Neural progenitor cell (in vitro differentiated cells): ENCODE data around the gene PRIMA1. TPM values are rescaled to one million over a fixed set of nuclear protein-coding genes. Genes with fewer than 3 reads are reported as not detected.

Experiments
- DNase-seq: peaks from one replicate; pipeline ENCODE4 v3.0.0-alpha.2; 2016; ENCODE audit warnings: low spot score
- H2AFZ ChIP-seq: fragments of 200-600 bp; sonication (generic); replicated peaks from 2 replicates; pipeline ENCODE4 v1.6.1; 2016; ENCODE audit warnings: antibody characterized with exemption
- H3F3A ChIP-seq: fragments of 200-600 bp; sonication (generic); 2 replicates; pipeline ENCODE4 v1.6.1; 2016; ENCODE audit warnings: antibody characterized with exemption, low read depth
- H3K27ac ChIP-seq: fragments of 200-600 bp; sonication (generic); 2 replicates; pipeline ENCODE4 v1.5.1; 2016; ENCODE audit warnings: mild to moderate bottlenecking
- H3K27me3 ChIP-seq: fragments of 200-600 bp; sonication (generic); 2 replicates; pipeline ENCODE4 v1.6.1; 2016; ENCODE audit warnings: mild to moderate bottlenecking, moderate library complexity
- H3K36me3 ChIP-seq: fragments of 200-600 bp; sonication (generic); 2 replicates; pipeline ENCODE4 v1.5.1; 2016
- H3K4me1 ChIP-seq: fragments of 200-600 bp; sonication (generic); 2 replicates; pipeline ENCODE4 v1.6.1; 2016; ENCODE audit warnings: mixed run types
- H3K4me2 ChIP-seq: fragments of 200-600 bp; sonication (generic); 2 replicates; pipeline ENCODE4 v1.6.1; 2016
- H3K4me3 ChIP-seq: fragments of 200-600 bp; sonication (generic); 2 replicates; pipeline ENCODE4 v1.5.1; 2016
- H3K79me2 ChIP-seq: fragments of 200-600 bp; sonication (generic); 2 replicates; pipeline ENCODE4 v1.6.1; 2016; ENCODE audit warnings: low read depth
- H3K9ac ChIP-seq: fragments of 200-600 bp; sonication (generic); 2 replicates; pipeline ENCODE4 v1.6.1; 2016
- H3K9me3 ChIP-seq: fragments of 200-600 bp; sonication (generic); 2 replicates; pipeline ENCODE4 v1.5.1; 2016; ENCODE audit warnings: low read depth
- H4K20me1 ChIP-seq: fragments of 200-600 bp; sonication (generic); 2 replicates; pipeline ENCODE4 v1.6.1; 2016; ENCODE audit warnings: low read depth
- H3K27ac Mint-ChIP-seq: 3 replicates; pipeline ENCODE4 v1.8.0; 2021; ENCODE audit warnings: mixed read lengths
- H3K27me3 Mint-ChIP-seq: 2 replicates; pipeline ENCODE4 v1.8.0; 2022; ENCODE audit warnings: low read depth, mild to moderate bottlenecking, inconsistent platforms, moderate library complexity, mixed read lengths; ENCODE audit not compliant: insufficient read depth
- H3K36me3 Mint-ChIP-seq: 3 replicates; pipeline ENCODE4 v1.8.0; 2021; ENCODE audit warnings: mixed read lengths
- H3K4me1 Mint-ChIP-seq: 3 replicates; pipeline ENCODE4 v1.8.0; 2021; ENCODE audit warnings: mixed read lengths
- H3K4me3 Mint-ChIP-seq: 3 replicates; pipeline ENCODE4 v1.8.0; 2021; ENCODE audit warnings: mild to moderate bottlenecking, moderate library complexity, mixed read lengths
- H3K9me3 Mint-ChIP-seq: 3 replicates; pipeline ENCODE4 v1.8.0; 2020; ENCODE audit warnings: mixed read lengths
- EZH2 ChIP-seq: fragments of 200-600 bp; sonication (generic); IDR thresholded peaks from 2 replicates; pipeline ENCODE4 v1.6.1; 2017; ENCODE audit warnings: antibody characterized with exemption, mild to moderate bottlenecking, moderate library complexity
- EZH2phosphoT487 ChIP-seq: fragments of 200-600 bp; sonication (generic); IDR thresholded peaks from 2 replicates; pipeline ENCODE4 v1.6.1; 2017; ENCODE audit warnings: antibody characterized with exemption
- total RNA-seq: library from RNA; depleted of rRNA; stranded (reverse); fragments of >200 nt; gene quantifications from 2 replicates; pipeline ENCODE4 v1.2.3, GENCODE V29; 2015; ENCODE audit warnings: low replicate concordance
- TF ChIP-seq, protein P1 (sequence below): fragments of 200-600 bp; sonication (generic); IDR thresholded peaks from 2 replicates; pipeline ENCODE4 v1.5.1; 2017; ENCODE audit warnings: antibody characterized with exemption, mild to moderate bottlenecking

PRIMA1 gene
- total RNA-seq, 1 donor from 2014 or later: 2.8 TPM

DNA sequence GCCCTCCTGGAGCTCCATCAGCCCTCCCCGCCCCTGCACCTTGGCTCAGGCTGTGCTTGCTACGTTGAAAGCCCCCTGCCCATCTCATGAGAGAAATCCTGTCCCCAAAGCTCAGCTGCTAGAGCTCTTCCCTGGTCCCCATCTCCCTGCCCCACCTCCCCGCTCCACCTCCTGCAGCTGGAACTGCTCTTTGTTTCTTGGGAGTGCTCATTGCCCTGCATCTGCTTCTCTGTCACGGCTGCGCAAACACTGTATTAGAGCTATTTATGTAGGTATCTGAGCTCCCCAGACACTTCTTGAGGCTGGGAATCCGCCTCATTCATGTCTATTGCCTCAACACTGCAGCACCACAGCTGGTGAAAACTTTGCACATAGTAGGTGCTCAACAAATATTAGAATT, 32.8 kb upstream of the PRIMA1 start:
- H2AFZ ChIP-seq: no peak overlapping the region
- H3K4me1 Mint-ChIP-seq: peaks cover 7% of the 10 kb centered on the region
- H3K27me3 Mint-ChIP-seq: peaks cover 6% of the 10 kb centered on the region
- no peaks in the 10 kb centered on the region for H3K9me3 ChIP-seq
- no peak overlapping the region for H3K9ac ChIP-seq
- H3K4me3 Mint-ChIP-seq: no peak overlapping the region
- peaks cover 4% of the 10 kb centered on the region for H3K9me3 Mint-ChIP-seq
- no peaks in the 10 kb centered on the region for H4K20me1 ChIP-seq
- H3K4me2 ChIP-seq: no peak overlapping the region
- H3K4me3 ChIP-seq: no peak overlapping the region
- H3K79me2 ChIP-seq: no peaks in the 10 kb centered on the region
- no peaks in the 10 kb centered on the region for H3K36me3 Mint-ChIP-seq
- no peak for DNase-seq
- no peaks in the 10 kb centered on the region for H3F3A ChIP-seq
- H3K36me3 ChIP-seq: no peaks in the 10 kb centered on the region
- TF ChIP-seq, protein P1, sequence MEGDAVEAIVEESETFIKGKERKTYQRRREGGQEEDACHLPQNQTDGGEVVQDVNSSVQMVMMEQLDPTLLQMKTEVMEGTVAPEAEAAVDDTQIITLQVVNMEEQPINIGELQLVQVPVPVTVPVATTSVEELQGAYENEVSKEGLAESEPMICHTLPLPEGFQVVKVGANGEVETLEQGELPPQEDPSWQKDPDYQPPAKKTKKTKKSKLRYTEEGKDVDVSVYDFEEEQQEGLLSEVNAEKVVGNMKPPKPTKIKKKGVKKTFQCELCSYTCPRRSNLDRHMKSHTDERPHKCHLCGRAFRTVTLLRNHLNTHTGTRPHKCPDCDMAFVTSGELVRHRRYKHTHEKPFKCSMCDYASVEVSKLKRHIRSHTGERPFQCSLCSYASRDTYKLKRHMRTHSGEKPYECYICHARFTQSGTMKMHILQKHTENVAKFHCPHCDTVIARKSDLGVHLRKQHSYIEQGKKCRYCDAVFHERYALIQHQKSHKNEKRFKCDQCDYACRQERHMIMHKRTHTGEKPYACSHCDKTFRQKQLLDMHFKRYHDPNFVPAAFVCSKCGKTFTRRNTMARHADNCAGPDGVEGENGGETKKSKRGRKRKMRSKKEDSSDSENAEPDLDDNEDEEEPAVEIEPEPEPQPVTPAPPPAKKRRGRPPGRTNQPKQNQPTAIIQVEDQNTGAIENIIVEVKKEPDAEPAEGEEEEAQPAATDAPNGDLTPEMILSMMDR: no peak
- TF ChIP-seq EZH2phosphoT487 (no peak), EZH2 (no peak)
- no peak overlapping the region for H3K27ac ChIP-seq
- no peaks in the 10 kb centered on the region for H3K4me1 ChIP-seq
- no peaks in the 10 kb centered on the region for H3K27me3 ChIP-seq
- no peak overlapping the region for H3K27ac Mint-ChIP-seq

DNA sequence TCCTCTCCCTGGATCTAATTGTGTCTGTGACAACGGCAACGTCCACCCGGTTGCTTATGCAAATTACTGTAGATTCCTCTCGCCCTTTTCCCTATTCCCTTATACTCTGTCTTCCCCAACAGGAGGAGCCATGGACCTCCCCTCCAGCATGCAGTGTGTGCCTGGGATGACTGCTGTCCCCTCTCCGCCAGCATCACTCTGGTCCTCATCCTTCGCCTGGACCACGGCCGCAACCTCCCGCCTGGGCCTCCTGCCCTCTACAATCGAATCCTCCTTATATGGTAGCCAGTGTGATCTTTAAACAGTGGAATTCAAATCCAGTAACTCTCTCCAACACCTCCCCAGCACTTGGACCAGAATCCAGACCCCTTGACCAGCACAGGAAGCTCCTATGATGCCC, 30.6 kb upstream of the PRIMA1 start:
- no peaks in the 10 kb centered on the region for H3K4me1 ChIP-seq
- no peaks in the 10 kb centered on the region for H3F3A ChIP-seq
- DNase-seq: no peak
- H3K79me2 ChIP-seq: no peaks in the 10 kb centered on the region
- Mint-ChIP-seq H3K4me1 (peaks cover 7% of the 10 kb centered on the region), H3K4me3 (no peak overlapping the region), H3K9me3 (peaks cover 19% of the 10 kb centered on the region), H3K36me3 (no peaks in the 10 kb centered on the region), H3K27me3 (peaks cover 5% of the 10 kb centered on the region), H3K27ac (peak overlapping the region; percentile 30)
- H3K27ac ChIP-seq: no peak overlapping the region
- H3K4me3 ChIP-seq: no peak overlapping the region
- no peaks in the 10 kb centered on the region for H3K36me3 ChIP-seq
- TF ChIP-seq, protein P1: no peak
- no peak for TF ChIP-seq EZH2
- no peak for TF ChIP-seq EZH2phosphoT487
- H2AFZ ChIP-seq: no peak overlapping the region
- peaks cover 9% of the 10 kb centered on the region for H3K9me3 ChIP-seq
- H3K9ac ChIP-seq: no peak overlapping the region
- no peaks in the 10 kb centered on the region for H4K20me1 ChIP-seq
- no peaks in the 10 kb centered on the region for H3K27me3 ChIP-seq
- H3K4me2 ChIP-seq: no peak overlapping the region

DNA sequence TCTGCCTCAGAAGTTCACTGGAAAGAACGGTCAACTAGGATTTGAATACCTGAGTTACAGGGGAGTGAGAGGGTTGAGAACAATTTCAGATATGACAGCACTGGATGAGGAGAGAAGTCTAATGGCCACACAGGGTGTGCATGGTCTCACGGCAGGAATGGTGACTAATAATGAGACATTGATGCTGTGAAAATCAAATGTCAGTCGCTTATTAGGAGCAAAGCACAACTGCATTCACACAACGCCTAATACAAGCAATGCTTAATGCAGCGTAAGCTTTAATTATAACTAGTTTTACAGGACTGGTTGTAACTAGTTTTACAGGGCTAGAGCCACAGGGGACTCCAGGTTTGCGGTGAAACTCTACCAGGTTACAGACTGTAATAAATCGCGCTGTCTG, 23.4 kb upstream of the PRIMA1 start:
- H3K9ac ChIP-seq: no peak overlapping the region
- no peak for TF ChIP-seq EZH2phosphoT487
- no peak for TF ChIP-seq EZH2
- TF ChIP-seq, protein P1: no peak
- H3K4me3 Mint-ChIP-seq: no peak overlapping the region
- H3K4me1 Mint-ChIP-seq: no peaks in the 10 kb centered on the region
- H3K27ac Mint-ChIP-seq: no peak overlapping the region
- H3K36me3 Mint-ChIP-seq: no peaks in the 10 kb centered on the region
- H3K36me3 ChIP-seq: no peaks in the 10 kb centered on the region
- no peak overlapping the region for H2AFZ ChIP-seq
- no peaks in the 10 kb centered on the region for H3K79me2 ChIP-seq
- H3K27ac ChIP-seq: no peak overlapping the region
- peaks cover 13% of the 10 kb centered on the region for H3K27me3 Mint-ChIP-seq
- no peak overlapping the region for H3K4me2 ChIP-seq
- no peaks in the 10 kb centered on the region for H3K4me1 ChIP-seq
- no peaks in the 10 kb centered on the region for H3F3A ChIP-seq
- peaks cover 9% of the 10 kb centered on the region for H3K9me3 ChIP-seq
- peaks cover 49% of the 10 kb centered on the region for H3K9me3 Mint-ChIP-seq
- H4K20me1 ChIP-seq: no peaks in the 10 kb centered on the region
- no peak for DNase-seq
- no peaks in the 10 kb centered on the region for H3K27me3 ChIP-seq
- no peak overlapping the region for H3K4me3 ChIP-seq
